ENCODE results near the gene UBE2F.

DNA sequence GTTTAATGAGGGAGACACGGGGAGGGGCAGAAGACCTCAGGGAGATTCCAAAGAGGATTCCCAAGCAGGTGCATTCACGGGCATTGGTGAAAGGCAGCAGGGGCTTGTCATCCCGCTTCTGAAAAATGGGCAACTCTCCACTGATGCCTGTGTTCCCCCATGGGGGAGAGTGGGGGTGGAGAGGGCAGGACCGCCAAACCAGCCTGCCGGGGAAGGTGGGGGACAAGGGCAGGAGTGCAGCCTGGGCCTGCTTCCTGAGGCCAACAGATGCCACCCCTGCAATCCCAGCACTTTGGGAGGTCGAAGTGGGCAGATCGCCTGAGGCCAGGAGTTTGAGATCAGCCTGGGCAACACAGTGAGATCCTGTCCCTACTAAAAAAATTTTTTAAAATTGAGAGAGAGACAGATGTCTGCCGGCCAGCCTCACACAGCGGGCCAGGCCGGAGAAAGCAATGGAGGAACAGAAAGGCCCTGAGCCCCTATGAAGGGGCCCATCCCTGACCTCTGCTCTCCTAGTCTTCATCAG, 44.8 kb upstream of the UBE2F start:
- no peak for TF ChIP-seq POLR2A (IDR thresholded peaks at IDR 0.05)
- TF ChIP-seq, protein P1, sequence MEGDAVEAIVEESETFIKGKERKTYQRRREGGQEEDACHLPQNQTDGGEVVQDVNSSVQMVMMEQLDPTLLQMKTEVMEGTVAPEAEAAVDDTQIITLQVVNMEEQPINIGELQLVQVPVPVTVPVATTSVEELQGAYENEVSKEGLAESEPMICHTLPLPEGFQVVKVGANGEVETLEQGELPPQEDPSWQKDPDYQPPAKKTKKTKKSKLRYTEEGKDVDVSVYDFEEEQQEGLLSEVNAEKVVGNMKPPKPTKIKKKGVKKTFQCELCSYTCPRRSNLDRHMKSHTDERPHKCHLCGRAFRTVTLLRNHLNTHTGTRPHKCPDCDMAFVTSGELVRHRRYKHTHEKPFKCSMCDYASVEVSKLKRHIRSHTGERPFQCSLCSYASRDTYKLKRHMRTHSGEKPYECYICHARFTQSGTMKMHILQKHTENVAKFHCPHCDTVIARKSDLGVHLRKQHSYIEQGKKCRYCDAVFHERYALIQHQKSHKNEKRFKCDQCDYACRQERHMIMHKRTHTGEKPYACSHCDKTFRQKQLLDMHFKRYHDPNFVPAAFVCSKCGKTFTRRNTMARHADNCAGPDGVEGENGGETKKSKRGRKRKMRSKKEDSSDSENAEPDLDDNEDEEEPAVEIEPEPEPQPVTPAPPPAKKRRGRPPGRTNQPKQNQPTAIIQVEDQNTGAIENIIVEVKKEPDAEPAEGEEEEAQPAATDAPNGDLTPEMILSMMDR (IDR thresholded peaks at IDR 0.05 in 8 of 11, conservative IDR thresholded peaks at IDR 0.05 in 3 of 11): no peak
